Activated CD8-positive, alpha-beta T cell treated with anti-CD3 and anti-CD28 coated beads for 36 hours (primary cell): ENCODE data around the gene SMIM3. TPM values are rescaled to one million over a fixed set of nuclear protein-coding genes. Genes with fewer than 3 reads are reported as not detected.

ENCODE experiments used
- ATAC-seq: fragments of 200-7000 bp; cut with Tn5 transposase; one replicate; pipeline ENCODE4 v1.10.0; 2021; ENCODE audit warnings: mild to moderate bottlenecking, moderate library complexity
- CTCF ChIA-PET: fragments of 350-600 bp; sonication (Branson Sonifier 250); formaldehyde crosslinking; loops from one replicate; lab custom pipeline; 2021; ENCODE audit warnings: antibody characterized with exemption; lab: Charles Lee
- POLR2A ChIA-PET: fragments of 350-600 bp; sonication (Branson Sonifier 250); formaldehyde crosslinking; loops from one replicate; lab custom pipeline; 2021; ENCODE audit warnings: antibody characterized with exemption; lab: Charles Lee
- DNase-seq: peaks from one replicate; pipeline ENCODE4 v3.0.0-alpha.2; 2020
- H3K27ac Mint-ChIP-seq: one replicate; pipeline ENCODE4 v1.8.0; 2021; ENCODE audit warnings: mild to moderate bottlenecking, mixed read lengths
- H3K27me3 Mint-ChIP-seq: one replicate; pipeline ENCODE4 v1.8.0; 2021; ENCODE audit warnings: mixed read lengths
- H3K36me3 Mint-ChIP-seq: one replicate; pipeline ENCODE4 v1.8.0; 2021; ENCODE audit warnings: low read depth, mixed read lengths
- H3K4me1 Mint-ChIP-seq: one replicate; pipeline ENCODE4 v1.8.0; 2021; ENCODE audit warnings: low read depth, mixed read lengths
- H3K4me3 Mint-ChIP-seq: one replicate; pipeline ENCODE4 v1.8.0; 2021; ENCODE audit warnings: mild to moderate bottlenecking, moderate library complexity, mixed read lengths
- H3K9me3 Mint-ChIP-seq: one replicate; pipeline ENCODE4 v1.8.0; 2021; ENCODE audit warnings: mixed read lengths
- CTCF ChIP-seq: fragments of 200-600 bp; IDR thresholded peaks from one replicate; pipeline ENCODE4 v1.8.0; 2022; ENCODE audit warnings: antibody characterized with exemption, mild to moderate bottlenecking
- intact Hi-C: fragments of 100-400 bp; cut with micrococcal nuclease; formaldehyde crosslinking; loops from one replicate; pipeline ENCODE4 v1.10.0; 2022
- total RNA-seq, 2 experiments: library from RNA; stranded (reverse); gene quantifications; one replicate each; pipeline ENCODE4 v1.2.3, GENCODE V29; 2021

Gene SMIM3, protein sequence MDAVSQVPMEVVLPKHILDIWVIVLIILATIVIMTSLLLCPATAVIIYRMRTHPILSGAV
- 1 to 10 TPM; 8.6 to 8.8 TPM for total RNA-seq

GRCh38 chr5:150778517-150779396, at the start of gene SMIM3:
Gene SMIM3 (plus strand): TSS chr5:150778757. CDS start chr5:150795441, 16,684 bp downstream.
- ATAC-seq (peak; percentile 63), DNase-seq (peak; percentile 81)
- peaks cover 2% of the 10 kb centered on the region for H3K36me3 Mint-ChIP-seq
- H3K4me1 Mint-ChIP-seq, result peaks cover 53% of the 10 kb centered on the region
- H3K9me3 Mint-ChIP-seq, result no peaks in the 10 kb centered on the region
- CTCF ChIA-PET, result interaction anchor here (0.7 to 4.2 kb wide), 23 partner anchors 8 to 219 kb away, joined by 3 to 36 read pairs (median 5); partner anchors contain the start of genes DCTN4, IRGM and RBM22
- intact Hi-C loops, result no loop called here
- peak; percentile 42 for TF ChIP-seq CTCF
- peak within 1 kb of the TSS; percentile 93 for H3K27ac Mint-ChIP-seq
- POLR2A ChIA-PET, result interaction anchor here (0.6 to 2.2 kb wide), 14 partner anchors 11 to 444 kb away, joined by 3 to 8 read pairs (median 3); partner anchors contain the start of genes DCTN4 and RBM22
- peak within 1 kb of the TSS; percentile 99 for H3K4me3 Mint-ChIP-seq
- H3K27me3 Mint-ChIP-seq, result no peaks in the 10 kb centered on the region

GRCh38 chr5:150729859-150730258, 48.7 kb upstream of the SMIM3 start:
- Mint-ChIP-seq H3K9me3 (no peaks in the 10 kb centered on the region), H3K4me1 (peaks cover 8% of the 10 kb centered on the region), H3K36me3 (peaks cover 30% of the 10 kb centered on the region), H3K27me3 (no peaks in the 10 kb centered on the region), H3K4me3 (no peak overlapping the region), H3K27ac (no peak overlapping the region)
- intact Hi-C loops, result no loop called here
- CTCF ChIA-PET, result interaction anchor here (1.1 kb wide), 1 partner anchor 49 kb away, joined by 3 read pairs; the partner anchor contains the start of gene SMIM3
- DNase-seq (no peak), ATAC-seq (no peak)
- no peak for TF ChIP-seq CTCF
- POLR2A ChIA-PET, result interaction anchor here (1.1 kb wide), 1 partner anchor 14 kb away, joined by 4 read pairs; no protein-coding TSS in a partner anchor

DNA sequence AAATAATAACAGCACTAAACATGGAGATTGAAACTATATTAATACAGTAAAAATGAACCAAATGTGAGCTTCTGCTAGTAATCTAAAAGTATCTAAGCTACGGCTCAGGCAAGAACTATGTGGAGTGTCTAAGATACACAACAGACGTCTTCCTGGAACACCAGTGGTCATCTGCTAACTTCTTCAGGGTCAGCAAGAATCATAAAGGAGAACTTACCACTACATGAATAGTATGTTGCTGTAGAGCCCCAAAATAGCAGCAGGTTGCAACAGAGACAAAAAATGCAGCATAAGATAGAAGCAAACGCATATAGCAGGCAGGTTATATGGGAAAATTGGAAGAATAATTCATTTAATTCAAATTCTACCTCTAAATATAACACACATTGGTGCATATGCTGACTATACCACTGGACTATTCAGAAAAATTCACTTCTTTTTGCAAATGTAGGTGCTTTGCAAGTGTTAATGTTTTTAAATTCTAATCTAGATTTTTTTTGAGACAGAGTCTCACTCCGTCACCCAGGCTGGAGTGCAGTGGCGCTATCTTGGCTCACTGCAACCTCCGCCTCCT, 46.8 kb upstream of the SMIM3 start:
- Mint-ChIP-seq H3K4me3 (no peak overlapping the region), H3K27me3 (no peaks in the 10 kb centered on the region), H3K4me1 (peaks cover 22% of the 10 kb centered on the region), H3K27ac (no peak overlapping the region), H3K9me3 (peaks cover 4% of the 10 kb centered on the region), H3K36me3 (peaks cover 46% of the 10 kb centered on the region)
- POLR2A ChIA-PET, result interaction anchor here (0.6 to 0.8 kb wide), 2 partner anchors 34 to 47 kb away, joined by 3 read pairs; partner anchors contain the start of gene SMIM3
- TF ChIP-seq CTCF, result no peak
- DNase-seq, result no peak
- intact Hi-C loops, result no loop called here
- CTCF ChIA-PET, result interaction anchor here (1.0 kb wide), 2 partner anchors 11 to 47 kb away, joined by 3 to 4 read pairs; partner anchors contain the start of gene SMIM3
- ATAC-seq, result no peak

GRCh38 chr5:150734579-150735384, 43.8 kb upstream of the SMIM3 start:
- intact Hi-C loops, result no loop called here
- peak; percentile 7 for ATAC-seq
- Mint-ChIP-seq H3K9me3 (peaks cover 4% of the 10 kb centered on the region), H3K4me1 (peaks cover 51% of the 10 kb centered on the region), H3K27me3 (no peaks in the 10 kb centered on the region), H3K36me3 (peaks cover 62% of the 10 kb centered on the region), H3K27ac (peak overlapping the region; percentile 56), H3K4me3 (no peak overlapping the region)
- CTCF ChIA-PET, result interaction anchor here (0.7 to 1.9 kb wide), 10 partner anchors 8 to 112 kb away, joined by 3 to 7 read pairs (median 3); partner anchors contain the start of genes DCTN4, IRGM, RBM22 and SMIM3
- peak; percentile 20 for TF ChIP-seq CTCF
- POLR2A ChIA-PET, result interaction anchor here (0.7 to 1.3 kb wide), 5 partner anchors 9 to 1919 kb away, joined by 3 to 4 read pairs (median 3); partner anchors contain the start of gene RBM22
- DNase-seq, result peak; percentile 57
